Kidney glomerular epithelial cell (primary cell): ENCODE results near the gene AFF1.
A peak's percentile ranks its signal among the peaks of the same experiment; 100 is the strongest.
"Not testable (repeated sequence)": the region's sequence is repeated elsewhere in the genome, so short reads cannot be mapped to it uniquely, and the experiment has no call there.

Experiments
- DNase-seq: peaks from one replicate; lab custom pipeline; 2025; lab: John Stamatoyannopoulos, UW

Gene AFF1

DNA sequence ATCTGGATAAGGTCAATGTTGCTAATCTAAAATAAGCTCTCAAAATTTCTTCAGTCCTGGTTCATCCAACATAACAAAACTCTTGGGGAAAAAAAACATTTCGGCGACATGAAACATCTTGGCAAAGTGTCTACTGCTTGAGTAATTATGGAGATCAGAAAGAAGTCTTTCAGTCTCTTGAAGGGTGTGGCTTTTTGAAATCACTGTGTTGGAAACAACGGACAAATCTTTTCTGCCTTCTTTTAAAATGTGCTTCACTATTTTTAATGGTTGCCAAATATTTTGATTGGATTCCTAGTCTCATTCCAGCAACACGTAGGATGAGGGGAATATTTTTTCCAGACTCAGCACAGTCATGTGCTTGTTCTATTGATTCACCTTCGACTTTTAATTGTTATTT lies 147.0 kb downstream of the AFF1 start:
- DNase-seq: no peak

DNA sequence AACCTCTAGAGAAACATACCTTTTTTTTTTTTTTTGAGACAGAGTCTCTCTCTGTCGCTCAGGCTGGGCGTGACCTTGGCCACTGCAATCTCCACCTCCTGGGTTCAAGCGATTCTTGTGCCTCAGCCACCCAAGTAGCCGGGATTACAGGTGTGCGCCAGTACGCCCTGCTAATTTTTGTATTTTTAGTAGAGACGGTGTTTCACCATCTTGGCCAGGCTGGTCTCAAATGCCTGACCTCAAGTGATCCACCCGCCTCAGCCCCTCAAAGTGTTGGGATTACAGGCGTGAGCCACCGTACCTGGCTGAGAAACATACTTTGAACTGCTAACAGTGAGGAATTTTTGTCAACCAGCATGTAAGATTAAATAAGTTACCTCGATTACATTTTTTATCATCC lies 150.9 kb downstream of the AFF1 start:
- not testable (repeated sequence) for DNase-seq

DNA sequence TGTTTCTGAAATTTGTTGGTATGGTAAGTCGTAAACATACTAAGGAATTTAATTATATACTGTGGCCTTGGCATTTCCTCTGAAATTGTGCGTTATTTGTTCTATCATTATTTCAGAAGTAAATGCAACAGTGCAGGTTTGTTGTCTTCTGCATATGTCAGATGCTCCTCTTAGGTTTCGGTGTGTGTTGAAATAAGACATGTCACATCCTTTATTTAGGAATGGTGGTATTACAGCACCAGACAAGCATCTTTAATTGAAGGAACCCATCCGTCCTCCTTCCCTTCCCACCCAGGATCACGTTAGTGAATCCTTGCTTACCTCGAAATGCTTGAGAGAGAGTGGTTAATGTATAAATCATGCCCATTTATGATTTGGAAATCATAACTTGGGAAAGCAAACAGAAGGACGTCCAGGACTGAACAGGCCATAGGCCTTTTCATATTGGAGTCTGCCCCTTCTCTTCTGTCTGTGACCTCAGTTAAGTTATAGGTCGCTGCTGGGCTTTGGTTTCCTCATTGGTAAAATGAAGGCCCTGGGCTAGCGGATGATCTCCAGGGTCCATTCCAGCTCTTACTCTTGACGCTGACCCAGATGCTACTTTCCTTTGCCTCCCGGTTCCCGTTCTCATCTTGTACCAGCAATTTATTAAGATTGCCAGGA lies 151.5 kb downstream of the AFF1 start:
- no peak for DNase-seq

DNA sequence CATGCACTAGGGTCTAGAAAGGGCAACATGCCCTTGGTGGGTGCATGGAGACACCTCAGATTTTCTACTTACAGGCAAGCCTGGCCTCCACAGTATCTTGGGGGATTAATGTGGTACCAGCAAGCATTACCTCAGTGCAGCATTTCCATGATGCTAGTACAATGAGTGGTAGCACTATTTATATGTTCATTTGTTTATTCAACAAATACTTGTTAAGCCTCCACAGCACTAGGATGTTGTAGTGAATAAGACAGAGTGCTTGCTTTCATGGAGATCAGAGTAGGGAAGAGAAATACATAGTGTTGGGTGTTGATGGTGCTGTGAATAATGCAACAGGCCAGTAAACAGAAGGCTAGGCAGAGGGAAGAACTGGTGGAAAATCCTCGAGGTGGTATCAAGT lies 152.2 kb downstream of the AFF1 start:
- DNase-seq: no peak

DNA sequence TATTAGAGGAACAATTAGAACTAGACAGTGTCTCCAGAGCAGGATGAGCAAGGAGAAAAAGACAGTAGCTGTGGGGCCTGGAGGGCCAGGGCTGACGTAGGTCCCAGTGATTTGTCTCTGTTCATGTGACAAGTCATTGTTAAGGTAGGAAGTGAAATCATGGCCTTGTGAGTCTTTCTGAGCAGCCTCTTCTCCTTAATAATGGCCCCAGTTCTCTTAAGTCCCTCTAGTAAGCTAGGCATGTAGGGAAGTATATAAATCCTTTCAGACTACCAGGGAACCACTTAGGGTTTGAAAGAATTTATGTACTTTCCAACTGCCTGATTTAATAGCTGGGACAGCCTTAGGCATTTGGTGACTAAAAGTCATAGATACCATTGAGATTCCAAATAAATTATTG lies 152.6 kb downstream of the AFF1 start:
- no peak for DNase-seq

DNA sequence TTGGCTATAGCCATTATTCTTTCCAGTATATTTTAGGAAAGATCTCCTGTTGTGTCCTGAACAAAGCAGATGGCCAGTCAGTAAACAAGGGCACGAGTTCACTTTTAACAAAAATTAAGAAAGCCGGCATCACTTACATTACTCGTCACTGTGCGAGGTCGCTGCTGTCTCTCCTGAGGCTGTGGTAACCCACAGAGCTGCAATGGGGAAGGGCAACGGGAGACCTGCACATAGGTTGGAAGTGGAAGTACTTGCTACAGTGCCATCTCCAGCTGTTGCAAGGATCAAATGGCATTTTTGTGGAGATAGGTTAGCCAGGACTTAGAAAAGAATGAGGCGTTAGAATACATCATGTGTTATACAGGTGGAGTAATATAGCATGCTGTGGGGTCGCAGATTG lies 153.4 kb downstream of the AFF1 start:
- DNase-seq: no peak

DNA sequence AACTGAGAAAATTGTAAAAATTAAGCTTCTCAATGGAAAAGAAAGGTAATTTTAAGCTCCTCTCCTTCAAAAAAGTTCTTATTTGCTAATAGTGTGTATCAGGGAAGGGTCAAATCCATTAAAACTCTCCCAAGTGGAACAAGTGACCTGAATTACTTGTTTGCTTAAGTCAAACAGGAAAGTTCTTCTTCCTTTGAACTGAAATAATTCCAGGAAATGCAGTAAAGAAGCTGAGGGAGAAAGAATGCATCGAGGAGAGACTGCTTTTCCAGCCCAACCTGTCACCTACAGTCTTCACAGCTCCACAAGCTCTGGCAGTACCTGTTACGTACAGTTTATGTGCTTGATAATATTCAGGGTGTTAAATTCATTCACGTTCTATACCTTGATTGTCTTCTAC lies 154.6 kb downstream of the AFF1 start:
- no peak for DNase-seq

DNA sequence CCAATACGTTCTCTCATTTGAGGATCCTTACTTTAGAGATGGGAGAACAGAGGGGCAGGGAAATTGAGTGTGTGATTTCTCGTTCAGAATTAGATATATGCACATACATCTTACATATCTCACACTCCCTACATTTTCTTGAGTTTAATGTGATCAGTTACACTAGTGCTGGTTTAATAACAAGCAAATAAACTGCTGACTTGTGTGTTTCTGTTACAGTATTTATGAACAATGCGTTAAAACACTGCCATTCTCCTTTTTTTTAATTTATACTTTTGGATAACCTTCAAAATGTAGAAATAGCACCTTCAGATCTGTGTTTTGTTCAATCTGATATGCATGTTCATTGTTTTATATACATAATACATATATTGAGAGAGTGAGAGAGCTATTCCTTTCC lies 155.5 kb downstream of the AFF1 start:
- DNase-seq: no peak

DNA sequence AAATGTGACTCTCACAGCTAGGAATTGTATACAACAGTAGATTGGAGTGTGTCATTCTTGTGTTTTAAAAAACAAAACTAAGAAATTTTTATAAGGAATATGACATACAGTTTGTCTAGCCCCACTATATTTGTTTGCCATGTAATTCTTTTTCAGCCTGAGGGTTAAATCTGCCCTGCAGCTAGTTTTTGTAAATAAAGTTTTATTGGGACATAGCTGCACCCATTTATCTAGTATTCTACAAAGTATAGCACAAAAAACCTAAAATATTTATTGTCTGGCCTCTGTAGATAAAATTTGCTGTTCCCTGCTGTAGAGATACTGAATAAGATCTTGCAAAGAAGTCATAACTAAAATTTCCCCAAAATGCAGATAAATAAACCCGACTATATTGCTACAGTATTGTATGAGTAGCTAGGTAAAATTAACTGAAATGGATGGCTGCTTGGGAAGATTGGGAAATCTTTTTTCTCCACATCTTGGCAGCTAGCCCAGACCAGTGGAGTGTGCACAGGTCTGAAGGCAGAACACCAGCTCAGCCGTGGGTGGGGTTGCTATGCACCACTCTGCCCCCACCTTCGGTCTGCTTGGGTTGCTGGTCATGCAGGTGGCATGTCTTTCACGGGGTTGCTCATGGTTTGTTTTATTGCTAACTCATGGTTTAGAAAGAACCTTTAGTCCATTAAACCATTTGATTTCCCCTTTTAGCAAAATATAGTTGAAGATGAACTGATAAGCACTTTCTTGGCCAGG lies 157.8 kb downstream of the AFF1 start:
- DNase-seq: peak; percentile 99

DNA sequence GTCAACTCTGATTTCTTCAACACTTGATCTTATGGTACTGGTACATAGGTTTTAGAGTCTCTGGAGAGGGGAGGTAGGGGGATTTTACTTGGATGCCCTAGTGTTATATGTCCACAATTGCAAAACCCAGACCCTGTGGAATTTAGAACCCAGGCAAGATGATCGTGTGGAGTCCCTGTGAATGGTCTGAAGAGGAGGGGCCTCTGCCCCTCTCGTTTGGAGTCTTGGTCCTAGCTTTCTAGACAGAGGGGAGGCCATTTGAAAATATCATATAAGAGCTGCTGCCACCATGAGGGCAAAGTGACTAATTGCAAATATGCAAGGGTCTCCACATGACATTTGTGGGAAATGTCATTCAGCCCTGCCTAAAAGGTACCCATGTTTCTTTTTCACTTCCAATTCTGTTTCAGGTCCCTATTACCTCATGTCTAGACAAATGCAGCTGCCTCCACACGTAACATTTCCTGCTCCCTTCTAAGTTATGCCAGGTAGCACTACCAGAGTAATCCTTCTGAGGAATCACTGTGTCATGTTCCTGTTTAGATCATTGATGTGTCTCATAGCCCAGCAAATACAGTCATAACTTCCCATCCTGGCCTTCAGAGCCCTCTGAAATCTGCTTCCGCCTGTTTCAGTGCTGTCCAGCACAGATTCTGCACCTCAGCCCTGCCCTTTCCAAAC lies 158.8 kb downstream of the AFF1 start:
- DNase-seq: peak; percentile 90

DNA sequence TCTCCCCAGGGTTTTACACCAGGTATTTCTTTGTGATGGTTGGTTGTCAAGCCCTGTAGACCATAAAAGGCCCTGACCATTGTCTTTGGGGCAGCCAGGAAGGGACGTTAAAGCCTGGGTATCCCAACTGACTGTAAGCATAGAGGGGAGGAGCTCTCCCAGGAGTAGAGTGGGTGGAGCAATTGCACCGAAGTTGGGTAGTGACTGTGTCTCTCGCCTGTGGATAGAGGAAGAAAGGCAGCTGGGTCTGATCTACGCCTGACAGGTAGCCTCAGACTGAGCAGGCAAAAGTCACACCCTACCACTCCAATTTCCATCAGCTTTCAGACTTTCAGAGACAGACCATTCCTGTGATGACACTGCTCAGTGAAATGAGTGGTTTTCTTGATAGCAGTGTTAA lies 162.3 kb downstream of the AFF1 start:
- no peak for DNase-seq

DNA sequence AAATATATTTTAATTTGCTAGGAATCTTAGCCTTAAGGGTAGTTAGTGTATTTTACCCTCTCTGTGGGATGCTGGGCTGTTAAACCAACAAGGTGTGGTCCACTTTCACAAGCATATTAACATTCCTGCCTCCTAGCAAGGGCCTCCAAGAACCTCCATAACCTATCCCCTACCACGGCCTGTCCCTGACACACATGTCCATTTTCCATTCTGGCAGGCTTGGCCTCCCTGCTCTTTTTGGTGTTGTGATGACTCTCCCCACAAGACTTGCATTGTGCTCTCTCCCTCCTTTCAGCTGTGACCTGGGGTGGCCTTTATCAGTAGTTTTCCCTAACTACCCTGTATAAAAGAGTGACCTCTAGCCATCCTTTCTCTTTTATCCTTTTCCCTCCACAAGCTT lies 165.4 kb downstream of the AFF1 start:
- DNase-seq: no peak

DNA sequence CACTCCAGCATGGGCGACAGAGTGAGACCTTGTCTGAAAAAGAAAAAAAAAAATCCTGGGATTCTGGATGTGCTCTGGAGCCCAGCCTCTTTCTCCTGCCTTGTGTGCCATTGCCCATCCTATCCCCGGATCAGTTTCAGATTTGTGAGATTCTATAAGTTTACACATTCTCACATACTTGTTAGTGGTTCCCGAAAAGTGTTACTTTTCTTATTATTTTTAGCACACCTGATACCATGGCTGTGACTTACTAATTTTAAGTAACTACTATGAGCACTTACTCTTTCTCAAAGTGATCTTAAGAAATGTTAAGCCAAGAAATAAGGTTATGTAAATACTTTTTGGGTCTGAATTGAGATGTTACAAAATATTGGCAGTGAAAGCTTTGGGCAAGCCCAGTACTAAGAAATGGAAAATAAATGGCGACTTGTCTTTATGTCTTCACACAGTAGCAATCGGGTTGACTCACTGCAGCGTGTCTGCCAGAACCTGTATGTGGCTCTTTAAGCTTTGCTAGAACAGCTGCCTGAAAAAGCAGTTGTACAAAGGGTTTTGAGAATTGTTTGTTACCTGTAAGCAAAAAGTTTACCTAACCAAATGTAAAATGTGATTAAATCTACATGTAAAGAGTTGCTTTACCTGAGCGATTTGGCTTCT lies 166.9 kb downstream of the AFF1 start:
- no peak for DNase-seq

DNA sequence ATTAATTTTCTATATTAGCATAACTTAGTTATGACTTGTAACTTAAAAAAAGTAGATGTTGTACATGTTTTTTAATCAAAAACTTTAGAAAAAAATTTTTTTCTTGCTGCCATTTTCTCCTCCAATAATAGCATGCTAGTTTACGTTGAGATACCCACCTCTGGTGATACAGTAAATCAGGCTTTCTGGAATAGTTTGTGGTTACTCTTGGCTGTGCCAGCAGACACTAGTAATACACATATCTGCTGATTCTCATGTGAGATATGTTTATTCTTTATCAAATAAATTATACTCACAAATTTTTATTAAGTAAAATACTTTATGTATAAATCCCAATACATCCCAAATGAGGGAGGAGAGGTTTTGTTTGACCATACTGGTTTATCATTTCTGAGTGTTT lies 168.3 kb downstream of the AFF1 start:
- no peak for DNase-seq

DNA sequence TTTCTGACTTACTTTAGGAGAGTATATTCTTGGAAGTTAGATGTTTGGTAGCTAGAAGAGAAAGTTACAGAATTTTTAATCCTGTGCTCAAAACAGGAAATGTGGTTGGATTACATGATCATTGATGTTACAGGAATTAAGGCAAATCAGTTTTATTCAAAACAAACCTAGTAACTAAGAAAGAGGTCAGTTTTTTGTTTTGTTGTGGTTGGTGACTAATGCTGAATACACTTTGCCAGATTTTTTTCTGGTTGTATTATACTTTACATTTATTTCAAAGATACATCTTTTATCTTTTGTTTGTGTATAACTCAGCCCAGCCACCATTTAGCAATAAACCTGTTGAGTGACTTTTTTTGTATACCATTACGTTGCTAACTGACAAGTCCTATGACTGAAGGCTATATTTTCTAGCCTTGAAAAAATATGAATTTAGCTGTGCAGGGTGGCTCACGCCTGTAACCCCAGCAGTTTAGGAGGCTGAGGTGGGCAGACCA lies 168.9 kb downstream of the AFF1 start:
- DNase-seq: peak; percentile 87

DNA sequence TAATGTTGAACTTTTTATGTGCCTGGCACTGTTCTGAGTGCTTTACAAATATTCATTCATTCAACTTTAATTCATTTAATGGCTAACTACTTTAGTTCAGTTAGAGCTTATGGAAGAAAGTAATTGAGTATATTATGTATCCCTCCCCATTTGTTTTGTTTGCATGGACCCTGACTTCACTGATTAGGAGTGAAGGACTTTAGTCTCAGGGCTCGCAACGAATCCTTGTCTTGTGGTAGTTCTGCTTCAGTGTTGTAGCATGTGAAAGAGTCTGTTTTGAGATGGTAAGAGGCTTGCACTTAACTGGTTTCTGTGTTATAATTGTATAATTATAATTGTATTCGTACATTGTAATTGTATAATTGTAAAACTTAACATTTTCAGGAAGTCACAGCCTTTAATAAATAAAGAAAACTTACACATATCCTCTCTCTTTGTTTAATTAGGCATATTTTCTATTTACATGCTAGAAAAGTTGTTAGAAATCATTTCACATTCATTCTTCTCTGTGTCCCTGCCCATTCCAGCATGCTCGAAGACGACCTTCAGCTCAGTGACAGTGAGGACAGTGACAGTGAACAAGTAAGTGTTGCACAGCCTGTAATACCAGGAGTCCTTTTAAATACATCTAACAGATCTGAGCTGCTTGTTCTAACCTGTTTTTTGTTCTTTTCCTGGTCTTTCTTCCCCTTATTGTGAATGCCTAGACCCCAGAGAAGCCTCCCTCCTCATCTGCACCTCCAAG lies 170.5 kb downstream of the AFF1 start:
- DNase-seq: no peak

DNA sequence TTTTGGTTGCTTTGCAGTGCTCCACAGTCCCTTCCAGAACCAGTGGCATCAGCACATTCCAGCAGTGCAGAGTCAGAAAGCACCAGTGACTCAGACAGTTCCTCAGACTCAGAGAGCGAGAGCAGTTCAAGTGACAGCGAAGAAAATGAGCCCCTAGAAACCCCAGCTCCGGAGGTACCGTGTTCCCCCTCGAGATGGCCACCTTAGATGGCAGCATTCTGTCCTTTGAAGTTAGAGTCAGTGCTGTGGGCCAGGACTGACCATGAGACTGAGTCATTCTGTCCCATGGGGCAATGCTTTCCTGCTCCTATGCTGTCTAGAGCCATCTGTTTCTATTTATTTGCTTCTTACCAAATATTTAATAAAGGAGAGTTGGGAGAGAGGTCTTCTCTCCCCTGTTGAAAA lies 173.3 kb downstream of the AFF1 start:
- DNase-seq: peak; percentile 86

DNA sequence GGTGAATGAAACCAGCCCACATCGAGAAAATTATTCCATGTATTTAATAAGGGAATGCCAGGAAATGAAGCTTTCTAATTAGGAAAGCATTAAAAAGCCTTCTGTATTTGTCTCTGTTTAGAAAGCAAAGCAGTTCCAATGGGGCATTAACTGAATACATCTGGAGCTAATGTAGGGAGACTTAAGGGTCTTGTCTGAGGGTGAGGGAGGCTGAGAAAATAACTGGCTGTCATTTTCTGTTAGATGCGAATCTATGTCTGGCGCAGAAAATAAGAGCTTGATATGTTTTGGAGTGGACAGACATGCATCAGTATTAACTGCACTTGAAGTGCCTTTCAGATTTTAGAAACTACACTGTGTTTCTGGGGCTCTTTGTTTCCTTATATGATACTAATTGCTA lies 174.3 kb downstream of the AFF1 start:
- no peak for DNase-seq

DNA sequence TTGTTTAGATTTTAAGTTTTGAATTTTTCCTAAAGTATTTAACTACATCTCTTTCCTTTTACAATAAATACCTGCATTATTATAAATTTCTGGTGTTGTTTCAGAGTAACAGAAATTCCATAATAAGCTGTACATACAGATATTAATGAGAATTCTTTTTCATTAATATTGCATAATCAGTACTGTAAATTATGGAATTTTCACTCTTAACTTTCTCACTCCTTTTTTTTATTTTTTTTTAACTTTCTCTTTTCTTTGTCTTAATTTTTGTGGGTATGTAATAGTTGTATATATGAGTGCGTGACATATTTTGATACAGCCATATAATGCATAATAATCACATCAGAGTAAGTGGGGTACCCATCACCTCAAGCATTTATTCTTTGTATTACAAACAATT lies 175.1 kb downstream of the AFF1 start:
- DNase-seq: no peak

DNA sequence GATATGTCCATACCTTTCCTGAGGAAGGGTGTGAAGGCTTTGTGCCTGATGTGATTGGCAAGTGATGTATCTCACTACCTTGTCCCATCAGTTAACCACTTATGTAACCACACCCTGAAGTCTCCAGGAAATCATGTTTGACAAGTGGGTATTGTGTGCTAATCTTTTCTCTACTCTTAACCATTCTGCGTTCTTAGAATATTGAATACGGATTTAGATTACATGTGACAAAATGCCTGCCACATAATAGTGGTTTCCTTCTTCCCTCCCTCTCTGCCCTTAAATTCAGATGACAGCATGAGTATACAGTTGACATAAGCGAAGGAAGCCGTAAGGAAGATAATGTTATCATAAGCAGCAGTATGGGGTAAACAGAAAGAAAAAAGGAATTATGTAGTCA lies 177.3 kb downstream of the AFF1 start:
- DNase-seq: no peak

DNA sequence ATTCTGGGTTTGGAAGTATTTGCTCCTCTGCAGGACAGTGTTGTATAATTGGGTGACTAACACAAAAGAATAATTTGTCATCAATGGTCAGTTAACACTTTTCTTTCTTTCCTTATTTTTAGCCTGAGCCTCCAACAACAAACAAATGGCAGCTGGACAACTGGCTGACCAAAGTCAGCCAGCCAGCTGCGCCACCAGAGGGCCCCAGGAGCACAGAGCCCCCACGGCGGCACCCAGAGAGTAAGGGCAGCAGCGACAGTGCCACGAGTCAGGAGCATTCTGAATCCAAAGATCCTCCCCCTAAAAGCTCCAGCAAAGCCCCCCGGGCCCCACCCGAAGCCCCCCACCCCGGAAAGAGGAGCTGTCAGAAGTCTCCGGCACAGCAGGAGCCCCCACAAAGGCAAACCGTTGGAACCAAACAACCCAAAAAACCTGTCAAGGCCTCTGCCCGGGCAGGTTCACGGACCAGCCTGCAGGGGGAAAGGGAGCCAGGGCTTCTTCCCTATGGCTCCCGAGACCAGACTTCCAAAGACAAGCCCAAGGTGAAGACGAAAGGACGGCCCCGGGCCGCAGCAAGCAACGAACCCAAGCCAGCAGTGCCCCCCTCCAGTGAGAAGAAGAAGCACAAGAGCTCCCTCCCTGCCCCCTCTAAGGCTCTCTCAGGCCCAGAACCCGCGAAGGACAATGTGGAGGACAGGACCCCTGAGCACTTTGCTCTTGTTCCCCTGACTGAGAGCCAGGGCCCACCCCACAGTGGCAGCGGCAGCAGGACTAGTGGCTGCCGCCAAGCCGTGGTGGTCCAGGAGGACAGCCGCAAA lies 179.6 kb downstream of the AFF1 start:
- DNase-seq: no peak
